ENCODE data around the gene SUN2. TPM values are rescaled to one million over a fixed set of nuclear protein-coding genes. Genes with fewer than 3 reads are reported as not detected.
A peak's percentile ranks its signal among the peaks of the same experiment; 100 is the strongest.

SUN2 gene
- total and polyA plus RNA-seq, 9 of the 15 experiments (the other 6 are each of a cell fraction or from before 2014, with no cell fraction given), result 0.11 to 42.6 (median 16.7) TPM

- Histone ChIP-seq H3K4me1 (replicated peaks in 1 of 2; ENCODE audit: control insufficient read depth in 2 of 2, insufficient read depth in 2 of 2, low read length in 2 of 2) (peaks cover 0 to 9% of the 10 kb centered on the region in 2 experiments; a peak in 2 of 5 replicates), H3K9me1 (ENCODE audit: control insufficient read depth, insufficient read depth, low read length) (no peaks in the 10 kb centered on the region), H3K4me2 (ENCODE audit: insufficient read depth, low read length) (no peak overlapping the region), H4K20me1 (replicated peaks; ENCODE audit: control insufficient read depth, insufficient read depth, low read length) (no peaks in the 10 kb centered on the region; the same call in 1 of the 2 replicates), H3K27ac (ENCODE audit: extremely low read depth, low read depth, low read length) (no peak overlapping the region), H3K9me3 (replicated peaks; ENCODE audit: control insufficient read depth, insufficient read depth, low read depth, low read length) (no peaks in the 10 kb centered on the region), H3K79me2 (ENCODE audit: control insufficient read depth, insufficient read depth, low read length) (no peaks in the 10 kb centered on the region), H3K4me3 (no peak overlapping the region), H3K27me3 (ENCODE audit: control insufficient read depth in 2 of 2, insufficient read depth in 2 of 2, low read length in 2 of 2) (no peaks in the 10 kb centered on the region), H3K36me3 (ENCODE audit: control insufficient read depth, insufficient read depth, low read length) (peaks cover 92% of the 10 kb centered on the region; the same call in 2 of the 3 replicates), H2AFZ (ENCODE audit: low read depth, low read length) (no peak overlapping the region), H3K9ac (ENCODE audit: insufficient read depth in 1 of 2, low read depth in 2 of 2, low read length in 2 of 2) (no peak overlapping the region; a peak in 1 of 4 replicates)
- ATAC-seq, result no peak
- in situ Hi-C loops (cut with MboI) (no loop called here), intact Hi-C loops (cut with micrococcal nuclease) (no loop called here)
- TF ChIP-seq POLR2G (IDR thresholded peaks at IDR 0.05; ENCODE audit: low read depth, low read length) (peak; percentile 1), SUPT5H (IDR thresholded peaks at IDR 0.05) (0 out of 2 replicates have a peak, but pooled peaks have one; percentile 25), SP1 (CRISPR knock-in tag; IDR thresholded peaks at IDR 0.05) (no peak), POLR2A (conservative IDR thresholded peaks at IDR 0.05) (0 out of 2 replicates have a peak, but pooled peaks have one; percentile 19), ZNF121 (CRISPR knock-in tag; conservative IDR thresholded peaks at IDR 0.05) (no peak), EHMT2 (IDR thresholded peaks at IDR 0.05) (no peak)
- ChIA-PET POLR2A (interaction anchor here (0.6 to 3.4 kb wide), 8 partner anchors 8 to 664 kb away, joined by 3 to 24 read pairs (median 4); partner anchors contain the start of gene GTPBP1), CTCF (ENCODE audit: low intra/inter-chr PET ratio) (no interaction called here)
- FAIRE-seq, result no peak
- no TSS peak for BruUV-seq (replicated peaks)
- WGBS (ENCODE audit: insufficient coverage, low coverage, missing lambda C conversion rate), result 89% methylated on average over 9 of the region's 13 CpGs
- no peak for DNase-seq (ENCODE audit: extremely low read depth in 1 of 4, low spot score in 3 of 4)
Observed at GRCh38 chr22:38732251-38732815, 23.5 kb downstream of the SUN2 start.

- Histone ChIP-seq H3K4me1 (replicated peaks in 1 of 2; ENCODE audit: control insufficient read depth in 2 of 2, insufficient read depth in 2 of 2, low read length in 2 of 2) (peaks cover 0 to 9% of the 10 kb centered on the region in 2 experiments; a peak in 2 of 5 replicates), H3K9me3 (replicated peaks; ENCODE audit: control insufficient read depth, insufficient read depth, low read depth, low read length) (no peaks in the 10 kb centered on the region), H3K36me3 (ENCODE audit: control insufficient read depth, insufficient read depth, low read length) (peaks cover 92% of the 10 kb centered on the region; the same call in 2 of the 3 replicates), H3K27me3 (ENCODE audit: control insufficient read depth in 2 of 2, insufficient read depth in 2 of 2, low read length in 2 of 2) (no peaks in the 10 kb centered on the region), H3K27ac (ENCODE audit: extremely low read depth, low read depth, low read length) (no peak overlapping the region), H3K79me2 (ENCODE audit: control insufficient read depth, insufficient read depth, low read length) (no peaks in the 10 kb centered on the region), H3K9me1 (ENCODE audit: control insufficient read depth, insufficient read depth, low read length) (no peaks in the 10 kb centered on the region), H3K4me2 (ENCODE audit: insufficient read depth, low read length) (no peak overlapping the region), H4K20me1 (replicated peaks; ENCODE audit: control insufficient read depth, insufficient read depth, low read length) (no peaks in the 10 kb centered on the region; the same call in 1 of the 2 replicates), H3K9ac (ENCODE audit: insufficient read depth in 1 of 2, low read depth in 2 of 2, low read length in 2 of 2) (peak overlapping the region in 1 of 2 experiments; percentile 9; a peak in 1 of 4 replicates), H2AFZ (ENCODE audit: low read depth, low read length) (no peak overlapping the region), H3K4me3 (no peak overlapping the region)
- DNase-seq (ENCODE audit: extremely low read depth in 1 of 4, low spot score in 3 of 4) (no peak), FAIRE-seq (no peak), ATAC-seq (no peak)
- intact Hi-C loops (cut with micrococcal nuclease), result no loop called here
- 94% methylated on average over 3 of the region's 6 CpGs for WGBS (ENCODE audit: insufficient coverage, low coverage, missing lambda C conversion rate)
- BruUV-seq (replicated peaks), result no TSS peak
- ChIA-PET CTCF (ENCODE audit: low intra/inter-chr PET ratio) (no interaction called here), POLR2A (interaction anchor here (0.6 to 3.4 kb wide), 5 partner anchors 8 to 27 kb away, joined by 4 to 24 read pairs (median 5); partner anchors contain the start of gene GTPBP1)
- in situ Hi-C loops (cut with MboI), result no loop called here
- TF ChIP-seq ZBTB26 (CRISPR knock-in tag; IDR thresholded peaks at IDR 0.05) (no peak), ZNF79 (CRISPR knock-in tag; IDR thresholded peaks at IDR 0.05; ENCODE audit: low read depth) (no peak)
Observed at GRCh38 chr22:38731703-38732161, 24.1 kb downstream of the SUN2 start.
